Measurements from ENCODE around the gene IFFO2.
"Not testable (repeated sequence)": the region's sequence is repeated elsewhere in the genome, so short reads cannot be mapped to it uniquely, and the experiment has no call there.

The IFFO2 gene

GRCh38 chr1:18870957-18871356, 85.5 kb downstream of the IFFO2 start:
- no peaks in the 10 kb centered on the region for H3K9me3 Mint-ChIP-seq
- no peak overlapping the region for H3K4me3 Mint-ChIP-seq
- no peaks in the 10 kb centered on the region for H3K36me3 Mint-ChIP-seq (ENCODE audit: low read depth)
- H3K27me3 Mint-ChIP-seq = peaks cover 3% of the 10 kb centered on the region
- no peak overlapping the region for H3K27ac Mint-ChIP-seq
- no peaks in the 10 kb centered on the region for H3K4me1 Mint-ChIP-seq (ENCODE audit: low read depth)

- H3K4me3 Mint-ChIP-seq; H3K36me3 Mint-ChIP-seq (ENCODE audit: low read depth); H3K4me1 Mint-ChIP-seq (ENCODE audit: low read depth); H3K9me3 Mint-ChIP-seq; H3K27ac Mint-ChIP-seq; H3K27me3 Mint-ChIP-seq: not testable (repeated sequence)
These were observed 85.9 kb downstream of the IFFO2 start for GRCh38 chr1:18870595-18870865.

- Mint-ChIP-seq H3K9me3 (no peaks in the 10 kb centered on the region), H3K36me3 (ENCODE audit: low read depth) (no peaks in the 10 kb centered on the region), H3K27me3 (peaks cover 7% of the 10 kb centered on the region), H3K27ac (no peak overlapping the region), H3K4me1 (ENCODE audit: low read depth) (no peaks in the 10 kb centered on the region), H3K4me3 (no peak overlapping the region)
These were observed 86.5 kb downstream of the IFFO2 start for GRCh38 chr1:18869847-18870594.

GRCh38 chr1:18868801-18869424, 87.6 kb downstream of the IFFO2 start:
- Mint-ChIP-seq H3K36me3 (ENCODE audit: low read depth) (no peaks in the 10 kb centered on the region), H3K4me3 (no peak overlapping the region), H3K4me1 (ENCODE audit: low read depth) (no peaks in the 10 kb centered on the region), H3K27ac (no peak overlapping the region), H3K9me3 (no peaks in the 10 kb centered on the region), H3K27me3 (peaks cover 7% of the 10 kb centered on the region)

GRCh38 chr1:18868354-18868753, 88.1 kb downstream of the IFFO2 start:
- H3K27me3 Mint-ChIP-seq = peaks cover 7% of the 10 kb centered on the region
- H3K9me3 Mint-ChIP-seq = no peaks in the 10 kb centered on the region
- no peak overlapping the region for H3K27ac Mint-ChIP-seq
- no peak overlapping the region for H3K4me3 Mint-ChIP-seq
- no peaks in the 10 kb centered on the region for H3K36me3 Mint-ChIP-seq (ENCODE audit: low read depth)
- H3K4me1 Mint-ChIP-seq (ENCODE audit: low read depth) = no peaks in the 10 kb centered on the region

- no peak overlapping the region for H3K4me3 Mint-ChIP-seq
- no peaks in the 10 kb centered on the region for H3K9me3 Mint-ChIP-seq
- no peaks in the 10 kb centered on the region for H3K36me3 Mint-ChIP-seq (ENCODE audit: low read depth)
- H3K4me1 Mint-ChIP-seq (ENCODE audit: low read depth) = no peaks in the 10 kb centered on the region
- H3K27ac Mint-ChIP-seq = no peak overlapping the region
- H3K27me3 Mint-ChIP-seq = peaks cover 7% of the 10 kb centered on the region
These were observed 89.6 kb downstream of the IFFO2 start for GRCh38 chr1:18866846-18867245.

- peaks cover 7% of the 10 kb centered on the region for H3K27me3 Mint-ChIP-seq
- no peaks in the 10 kb centered on the region for H3K36me3 Mint-ChIP-seq (ENCODE audit: low read depth)
- H3K4me1 Mint-ChIP-seq (ENCODE audit: low read depth) = no peaks in the 10 kb centered on the region
- no peak overlapping the region for H3K27ac Mint-ChIP-seq
- no peak overlapping the region for H3K4me3 Mint-ChIP-seq
- no peaks in the 10 kb centered on the region for H3K9me3 Mint-ChIP-seq
These were observed 90.2 kb downstream of the IFFO2 start for GRCh38 chr1:18866314-18866713.

GRCh38 chr1:18865176-18865575, 91.3 kb downstream of the IFFO2 start:
- no peak overlapping the region for H3K27ac Mint-ChIP-seq
- no peaks in the 10 kb centered on the region for H3K4me1 Mint-ChIP-seq (ENCODE audit: low read depth)
- H3K36me3 Mint-ChIP-seq (ENCODE audit: low read depth) = no peaks in the 10 kb centered on the region
- H3K27me3 Mint-ChIP-seq = peaks cover 7% of the 10 kb centered on the region
- H3K9me3 Mint-ChIP-seq = no peaks in the 10 kb centered on the region
- H3K4me3 Mint-ChIP-seq = no peak overlapping the region

GRCh38 chr1:18861590-18861989, 94.9 kb downstream of the IFFO2 start:
- Mint-ChIP-seq H3K36me3 (ENCODE audit: low read depth) (no peaks in the 10 kb centered on the region), H3K27me3 (peaks cover 4% of the 10 kb centered on the region), H3K9me3 (no peaks in the 10 kb centered on the region), H3K27ac (no peak overlapping the region), H3K4me1 (ENCODE audit: low read depth) (no peaks in the 10 kb centered on the region), H3K4me3 (no peak overlapping the region)

GRCh38 chr1:18861082-18861481, 95.4 kb downstream of the IFFO2 start:
- H3K27ac Mint-ChIP-seq = no peak overlapping the region
- no peaks in the 10 kb centered on the region for H3K36me3 Mint-ChIP-seq (ENCODE audit: low read depth)
- H3K4me1 Mint-ChIP-seq (ENCODE audit: low read depth) = no peaks in the 10 kb centered on the region
- H3K9me3 Mint-ChIP-seq = no peaks in the 10 kb centered on the region
- H3K27me3 Mint-ChIP-seq = peaks cover 5% of the 10 kb centered on the region
- H3K4me3 Mint-ChIP-seq = no peak overlapping the region

- no peaks in the 10 kb centered on the region for H3K9me3 Mint-ChIP-seq
- no peak within 1 kb of the TSS for H3K4me3 Mint-ChIP-seq
- H3K27me3 Mint-ChIP-seq = peaks cover 11% of the 10 kb centered on the region
- H3K27ac Mint-ChIP-seq = no peak within 1 kb of the TSS
- no peaks in the 10 kb centered on the region for H3K36me3 Mint-ChIP-seq (ENCODE audit: low read depth)
- H3K4me1 Mint-ChIP-seq (ENCODE audit: low read depth) = no peaks in the 10 kb centered on the region
These were observed 96.9 kb downstream of the IFFO2 start, which contains the start of gene TAS1R2 for GRCh38 chr1:18859560-18859959. Gene TAS1R2, minus strand, starts transcription at chr1:18859660. Its CDS starts 0 bp downstream, at chr1:18859660.

- Mint-ChIP-seq H3K9me3 (no peaks in the 10 kb centered on the region), H3K4me1 (ENCODE audit: low read depth) (no peaks in the 10 kb centered on the region), H3K4me3 (no peak overlapping the region), H3K27ac (no peak overlapping the region), H3K27me3 (peaks cover 11% of the 10 kb centered on the region), H3K36me3 (ENCODE audit: low read depth) (no peaks in the 10 kb centered on the region)
These were observed 98.3 kb downstream of the IFFO2 start for GRCh38 chr1:18858070-18858688.

- no peak overlapping the region for H3K4me3 Mint-ChIP-seq
- H3K4me1 Mint-ChIP-seq (ENCODE audit: low read depth) = no peaks in the 10 kb centered on the region
- no peaks in the 10 kb centered on the region for H3K36me3 Mint-ChIP-seq (ENCODE audit: low read depth)
- H3K27ac Mint-ChIP-seq = no peak overlapping the region
- H3K9me3 Mint-ChIP-seq = no peaks in the 10 kb centered on the region
- H3K27me3 Mint-ChIP-seq = peaks cover 11% of the 10 kb centered on the region
These were observed 100.0 kb downstream of the IFFO2 start for GRCh38 chr1:18856435-18856834.

GRCh38 chr1:18855573-18855972, 100.9 kb downstream of the IFFO2 start:
- H3K9me3 Mint-ChIP-seq = no peaks in the 10 kb centered on the region
- H3K36me3 Mint-ChIP-seq (ENCODE audit: low read depth) = no peaks in the 10 kb centered on the region
- H3K4me1 Mint-ChIP-seq (ENCODE audit: low read depth) = no peaks in the 10 kb centered on the region
- no peak overlapping the region for H3K27ac Mint-ChIP-seq
- peaks cover 11% of the 10 kb centered on the region for H3K27me3 Mint-ChIP-seq
- no peak overlapping the region for H3K4me3 Mint-ChIP-seq

- no peaks in the 10 kb centered on the region for H3K4me1 Mint-ChIP-seq (ENCODE audit: low read depth)
- no peak overlapping the region for H3K27ac Mint-ChIP-seq
- H3K36me3 Mint-ChIP-seq (ENCODE audit: low read depth) = no peaks in the 10 kb centered on the region
- no peak overlapping the region for H3K4me3 Mint-ChIP-seq
- no peaks in the 10 kb centered on the region for H3K9me3 Mint-ChIP-seq
- peaks cover 11% of the 10 kb centered on the region for H3K27me3 Mint-ChIP-seq
These were observed 102.0 kb downstream of the IFFO2 start for GRCh38 chr1:18854331-18855025.

Data from stimulated activated naive CD8-positive, alpha-beta T cell treated with anti-CD3 and anti-CD28 coated beads, Interleukin-15, Interleukin-2, amounts not matched to agents 100 ng/mL and 50 ng/mL, for 24 hours (primary cell).